Dedifferentiated amniotic fluid mesenchymal stem cell (primary cell): Measurements from ENCODE around the gene ENPP5.
"Not testable (repeated sequence)": the region's sequence is repeated elsewhere in the genome, so short reads cannot be mapped to it uniquely, and the experiment has no call there.

Source experiments
- DNase-seq: peaks from one replicate; pipeline ENCODE4 v3.0.0-alpha.2; 2016; ENCODE audit errors: extremely low spot score

ENPP5 gene

DNA sequence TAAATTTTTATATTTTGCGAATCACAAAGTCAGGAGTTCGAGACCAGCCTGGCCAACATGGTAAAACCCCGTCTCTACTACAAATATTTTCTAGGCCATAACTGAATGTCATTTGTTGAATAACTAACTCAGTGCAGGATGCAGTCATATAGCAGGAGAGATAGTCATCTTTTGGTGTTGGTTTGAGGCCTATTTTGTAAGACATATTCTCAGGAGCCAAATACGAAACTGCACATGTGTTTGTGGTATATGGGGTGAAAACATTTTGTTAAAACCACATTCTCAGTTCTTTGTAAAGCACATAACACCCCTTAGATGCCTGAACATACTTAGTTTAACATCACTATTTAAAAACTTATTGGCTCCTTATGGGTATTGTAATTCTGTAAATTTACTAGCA is 4.7 kb upstream of the ENPP5 start:
- DNase-seq = no peak

DNA sequence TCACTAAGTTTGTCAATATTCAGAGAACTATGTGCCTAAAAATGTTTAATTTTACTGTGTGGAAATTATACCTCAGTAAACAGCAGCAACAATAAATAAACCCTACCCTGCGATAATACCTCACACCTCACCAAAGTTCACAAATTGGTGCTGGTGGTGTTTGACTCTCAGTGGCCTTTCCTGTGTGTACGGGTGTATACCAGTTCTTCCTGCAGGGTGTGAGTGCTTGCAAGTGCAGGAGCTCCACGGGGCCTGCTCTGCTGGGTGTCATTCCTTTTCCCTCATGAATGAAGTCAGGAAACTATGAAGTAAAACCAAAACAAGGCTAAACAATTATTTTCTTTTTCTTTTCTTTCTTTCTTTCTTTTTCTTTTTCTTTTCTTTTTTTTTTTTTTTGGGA is 4.1 kb upstream of the ENPP5 start:
- DNase-seq = no peak

DNA sequence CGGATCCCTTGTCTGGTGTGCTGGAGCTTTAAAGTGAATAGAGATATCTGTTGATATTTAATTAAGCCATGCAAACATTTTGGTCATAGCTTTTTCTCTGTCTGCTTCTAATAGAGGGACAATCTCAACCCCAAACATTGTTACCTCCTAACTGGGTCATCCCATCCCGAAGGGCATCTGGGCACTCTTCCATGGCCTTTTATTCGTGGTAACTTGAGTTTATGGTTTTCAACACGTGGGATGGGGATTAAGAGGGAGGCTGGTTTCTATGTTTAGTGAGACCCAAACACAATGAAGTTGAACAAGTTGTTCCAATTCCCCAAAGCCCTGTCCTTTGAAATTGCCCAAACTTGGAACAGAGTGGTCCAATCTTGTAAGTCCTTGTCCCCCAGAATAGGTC is 1.4 kb upstream of the ENPP5 start:
- DNase-seq = no peak

DNA sequence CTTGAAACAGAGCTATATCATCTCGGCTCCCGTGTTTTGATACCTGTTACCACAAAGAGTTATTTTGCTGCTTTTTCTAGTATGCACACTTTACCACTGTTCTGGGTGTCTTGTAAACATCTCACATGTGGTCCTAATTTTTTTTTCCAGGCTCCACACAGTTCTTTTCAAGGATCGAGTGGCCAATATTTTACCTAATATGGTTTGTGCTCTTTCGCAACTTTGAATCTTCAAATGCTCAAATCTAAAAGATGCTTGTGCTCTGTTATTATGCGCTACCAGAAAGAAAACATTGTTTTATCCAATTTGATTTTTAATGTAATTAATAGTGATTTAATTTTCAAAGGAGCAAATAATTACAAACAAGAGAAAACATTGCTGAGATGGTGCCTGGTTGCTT is 10.7 kb downstream of the ENPP5 start:
- no peak for DNase-seq

DNA sequence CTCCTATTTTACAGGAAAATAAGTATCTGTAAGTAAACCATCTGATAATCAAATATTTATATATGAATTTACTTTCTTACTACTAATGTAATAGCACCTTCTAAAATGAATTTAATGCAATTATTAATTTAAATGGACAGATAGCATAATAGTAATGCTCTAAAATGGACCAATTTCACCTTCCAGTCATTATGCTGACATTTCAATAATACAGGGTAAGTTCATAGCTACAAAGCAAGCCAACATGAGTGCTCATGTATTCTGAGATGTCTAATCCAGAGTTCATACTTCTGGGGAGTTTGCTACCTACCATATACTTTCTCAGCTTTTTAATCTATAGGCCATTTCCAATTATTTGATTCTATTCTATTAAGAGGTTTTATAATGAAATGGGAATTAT is 11.6 kb downstream of the ENPP5 start:
- no peak for DNase-seq

DNA sequence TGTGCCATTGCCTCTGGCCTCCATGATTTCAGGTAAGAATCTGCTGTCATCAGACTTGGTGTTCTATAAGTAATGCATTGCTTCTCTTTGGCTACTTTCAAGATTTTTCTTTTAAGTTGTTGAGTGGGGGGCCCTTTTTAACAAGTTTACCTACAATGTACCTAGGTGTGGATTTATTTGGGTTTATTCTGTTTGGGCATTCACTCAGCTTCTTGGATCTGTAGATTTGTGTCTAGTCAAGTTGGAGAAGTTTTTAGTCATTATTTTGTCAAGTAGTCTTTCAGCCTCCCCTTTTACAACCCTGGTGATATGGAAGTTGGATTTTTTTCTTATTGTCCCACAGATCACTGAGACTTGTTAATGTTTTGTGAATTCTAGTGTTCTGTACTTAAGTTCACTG is 14.1 kb downstream of the ENPP5 start:
- no peak for DNase-seq

DNA sequence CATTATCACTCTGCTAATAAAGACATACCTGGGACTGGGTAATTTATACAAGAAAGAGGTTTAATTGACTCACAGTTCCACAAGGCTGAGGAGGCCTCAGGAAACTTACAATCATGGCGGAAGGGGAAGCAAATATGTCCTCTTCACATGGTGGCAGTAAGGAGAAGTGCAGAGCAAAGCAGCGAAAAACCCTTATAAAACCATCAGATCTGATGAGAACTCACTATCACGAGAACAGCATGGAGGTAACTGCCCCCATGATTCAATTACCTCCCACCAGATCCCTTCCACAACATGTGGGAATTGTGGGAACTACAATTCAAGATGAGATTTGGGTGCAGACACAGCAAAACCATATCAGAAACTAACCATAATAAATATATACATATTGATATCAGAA is 21.7 kb downstream of the ENPP5 start:
- not testable (repeated sequence) for DNase-seq

DNA sequence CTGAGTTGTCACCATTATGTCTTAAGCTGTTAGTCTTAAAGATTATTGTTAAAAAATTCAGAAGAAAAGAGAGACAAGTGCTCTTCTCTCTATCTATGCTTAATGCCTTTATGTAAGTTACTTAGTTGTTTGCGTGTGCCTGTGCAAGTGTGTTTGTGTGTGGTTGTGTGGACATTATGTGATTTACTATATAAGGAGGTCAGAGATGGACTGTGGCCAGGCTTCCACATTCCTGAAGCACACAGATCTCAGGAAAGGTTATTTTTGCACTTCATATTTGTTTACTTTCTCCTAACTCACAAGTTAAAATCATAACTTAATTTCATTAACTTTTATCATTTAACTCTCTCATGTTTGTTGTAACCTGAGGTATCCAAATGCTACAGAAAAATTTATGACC is 26.5 kb downstream of the ENPP5 start:
- DNase-seq = no peak

DNA sequence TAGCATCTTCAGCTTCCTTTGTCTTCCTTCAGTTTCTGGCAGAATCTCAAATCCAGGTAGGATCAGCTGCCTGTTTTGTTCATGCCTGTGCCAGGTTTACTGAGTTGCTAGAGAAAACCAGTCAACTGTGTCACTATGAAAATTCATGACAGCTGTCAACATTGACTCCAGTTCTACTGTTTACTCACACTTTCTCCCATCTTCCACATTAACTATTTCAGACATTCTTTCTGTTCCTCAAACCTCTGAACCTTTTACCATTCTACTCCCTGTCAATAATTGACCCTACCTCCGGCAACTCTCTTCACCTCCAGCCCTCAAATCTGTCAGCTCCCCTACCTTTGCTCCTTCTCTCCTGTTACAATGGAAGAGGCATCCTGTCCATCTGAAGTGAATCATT is 32.5 kb downstream of the ENPP5 start:
- no peak for DNase-seq

DNA sequence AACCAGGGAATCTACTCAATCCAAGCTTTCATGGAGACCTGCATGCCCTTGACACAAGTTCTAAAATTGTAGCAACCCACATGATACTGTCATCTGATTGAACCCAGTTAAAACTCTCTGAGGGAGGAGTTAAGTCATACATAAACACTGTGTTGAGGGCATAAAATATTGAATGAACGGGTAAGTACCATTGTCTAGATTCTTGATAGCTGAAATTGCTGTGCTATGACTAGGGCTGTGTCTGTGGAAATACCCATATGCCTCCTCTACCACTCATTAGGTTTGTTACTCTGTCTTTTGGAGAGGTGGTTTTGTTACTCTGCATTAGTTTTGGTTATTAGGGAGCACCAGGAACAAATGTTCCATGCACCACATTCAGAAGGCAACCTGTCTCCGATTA is 33.4 kb downstream of the ENPP5 start:
- no peak for DNase-seq

DNA sequence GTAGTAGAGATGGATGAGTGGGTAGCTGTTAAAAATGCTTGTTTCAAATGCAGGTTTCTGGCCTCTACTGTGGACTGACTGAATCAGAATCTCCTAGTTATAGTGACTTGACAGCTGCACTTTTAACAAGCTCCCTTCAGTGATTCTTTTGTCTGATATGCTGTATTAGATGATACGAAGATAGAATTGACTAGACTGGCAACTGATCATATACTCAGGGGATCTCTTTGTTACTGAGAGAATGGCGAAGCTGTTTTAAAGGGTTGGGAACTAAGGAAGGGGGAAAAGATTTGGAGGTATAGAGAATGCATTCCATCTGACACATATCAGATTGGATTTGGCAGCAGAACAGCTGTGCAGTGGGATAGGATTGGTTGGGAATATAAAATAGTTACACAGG is 33.9 kb downstream of the ENPP5 start:
- DNase-seq = no peak

DNA sequence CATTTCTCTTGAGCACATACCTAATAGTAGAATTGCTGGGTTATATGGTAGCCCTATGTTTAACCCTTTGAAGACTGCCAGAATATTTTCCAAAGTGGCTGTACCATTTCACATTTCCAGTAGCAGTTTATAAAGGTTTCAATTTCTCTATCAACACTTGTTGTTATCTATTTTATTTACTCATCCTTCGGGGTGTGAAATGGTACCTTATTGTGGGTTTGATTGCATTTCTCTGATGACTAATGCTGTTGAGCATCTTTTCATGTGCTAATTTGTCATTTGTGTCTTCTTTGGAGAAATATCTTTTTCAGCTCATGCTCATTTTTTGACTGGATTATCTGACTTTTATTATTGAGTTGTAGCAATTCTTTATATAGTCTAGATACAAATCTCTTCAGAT is 35.6 kb downstream of the ENPP5 start:
- no peak for DNase-seq

DNA sequence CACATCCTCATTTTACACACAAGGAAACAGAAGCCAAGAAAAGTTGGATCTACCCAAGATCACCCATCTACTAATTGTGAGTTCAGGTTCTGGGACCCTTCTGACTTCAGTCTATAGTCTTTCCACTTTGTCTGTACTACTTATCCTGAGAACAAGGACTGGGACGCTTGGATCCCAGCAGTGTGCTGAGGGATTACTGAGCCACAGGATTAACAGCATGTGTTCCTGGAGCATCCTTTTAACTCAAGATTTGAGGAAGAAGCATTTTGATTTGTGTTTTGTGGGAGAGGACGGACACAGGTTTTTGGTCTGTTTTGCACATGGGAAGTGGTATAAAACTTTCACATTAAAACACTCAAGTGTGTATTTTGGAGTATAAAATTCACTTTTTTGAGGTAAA is 36.6 kb downstream of the ENPP5 start:
- no peak for DNase-seq

DNA sequence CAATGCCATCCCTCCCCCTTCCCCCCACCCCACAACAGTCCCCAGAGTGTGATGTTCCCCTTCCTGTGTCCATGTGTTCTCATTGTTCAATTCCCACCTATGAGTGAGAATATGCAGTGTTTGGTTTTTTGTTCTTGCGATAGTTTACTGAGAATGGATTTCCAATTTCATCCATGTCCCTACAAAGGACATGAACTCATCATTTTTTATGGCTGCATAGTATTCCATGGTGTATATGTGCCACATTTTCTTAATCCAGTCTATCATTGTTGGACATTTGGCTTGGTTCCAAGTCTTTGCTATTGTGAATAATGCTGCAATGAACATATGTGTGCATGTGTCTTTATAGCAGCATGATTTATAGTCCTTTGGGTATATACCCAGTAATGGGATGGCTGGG is 39.5 kb downstream of the ENPP5 start:
- DNase-seq = not testable (repeated sequence)

DNA sequence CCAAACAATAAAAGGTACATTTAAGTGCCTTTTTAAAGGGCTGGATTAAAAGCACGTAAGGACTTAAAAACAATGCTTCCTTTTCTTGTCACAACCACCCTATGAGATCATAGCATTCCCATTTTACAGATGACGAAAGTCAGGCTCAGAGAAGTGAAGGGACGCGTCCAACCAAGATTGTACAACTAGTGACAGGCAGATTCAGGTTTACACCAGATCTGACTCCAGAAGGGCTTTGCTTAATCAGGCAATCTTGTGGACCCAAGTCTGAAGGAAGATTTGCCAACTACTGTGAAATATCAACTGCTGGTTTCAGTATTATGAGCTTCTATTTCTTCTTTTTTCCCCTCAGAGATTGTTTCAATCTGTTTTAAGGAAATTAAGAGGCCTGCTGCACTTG is 40.1 kb downstream of the ENPP5 start:
- no peak for DNase-seq

DNA sequence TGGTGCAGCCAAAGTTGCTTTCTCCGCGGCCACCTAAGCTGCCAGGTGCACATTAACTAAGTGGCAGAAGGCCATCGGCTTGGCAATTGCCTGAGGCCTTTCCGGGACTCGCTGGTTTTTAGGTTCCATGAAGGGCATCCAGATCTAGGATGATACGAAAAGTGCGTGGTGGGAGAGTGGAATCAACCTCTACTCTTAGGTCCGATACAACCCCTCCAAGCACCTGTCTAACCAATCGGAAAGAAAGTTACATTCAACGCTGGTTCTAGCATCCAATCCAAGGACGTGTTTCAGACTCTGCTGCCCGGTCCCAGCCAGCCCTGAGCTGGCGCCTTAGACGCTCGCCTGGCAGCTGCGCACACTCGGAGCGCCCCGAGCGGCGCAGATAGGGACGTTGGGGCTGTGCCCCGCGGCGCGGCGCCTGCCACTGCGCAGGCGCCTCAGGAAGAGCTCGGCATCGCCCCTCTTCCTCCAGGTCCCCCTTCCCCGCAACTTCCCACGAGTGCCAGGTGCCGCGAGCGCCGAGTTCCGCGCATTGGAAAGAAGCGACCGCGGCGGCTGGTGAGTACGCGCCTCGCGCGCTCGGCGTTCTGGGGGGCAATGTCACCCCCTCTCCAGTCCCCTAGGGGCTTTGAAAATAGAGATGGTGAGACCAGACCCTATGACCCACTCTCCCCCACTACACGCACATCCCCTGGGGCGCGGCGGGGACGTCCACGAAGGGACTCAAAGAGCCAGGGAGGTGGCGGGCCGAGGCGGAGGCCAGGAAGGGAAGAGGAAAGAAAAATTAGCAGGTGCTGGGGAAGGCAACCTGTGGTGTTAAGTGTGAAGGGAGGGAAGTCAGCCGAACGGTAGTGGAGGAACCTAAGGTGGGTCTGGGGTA is 40.9 kb downstream of the ENPP5 start, which contains the start of gene ENPP4:
Gene ENPP4, plus strand, starts transcription at position 361 of the 883 bp plus-strand sequence. CDS start 9,595 bp downstream, outside the sequence.
- DNase-seq = peak; percentile 59

DNA sequence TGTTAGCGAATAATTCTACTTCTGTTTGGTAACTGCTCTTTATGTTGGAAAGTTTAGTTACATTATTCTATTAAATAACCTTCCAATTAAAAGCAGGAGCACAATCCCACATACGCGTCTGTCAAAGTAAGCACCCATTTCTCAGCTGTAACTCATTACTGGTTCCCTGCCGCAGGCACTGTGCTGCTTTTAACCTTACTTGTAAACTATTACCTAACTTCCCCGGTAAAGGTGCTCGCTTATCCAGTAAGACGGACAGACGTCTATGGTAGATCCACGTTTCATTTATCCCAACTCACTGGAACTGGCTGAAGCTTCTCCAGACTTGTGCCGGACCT is 41.5 kb downstream of the ENPP5 start:
- no peak for DNase-seq

DNA sequence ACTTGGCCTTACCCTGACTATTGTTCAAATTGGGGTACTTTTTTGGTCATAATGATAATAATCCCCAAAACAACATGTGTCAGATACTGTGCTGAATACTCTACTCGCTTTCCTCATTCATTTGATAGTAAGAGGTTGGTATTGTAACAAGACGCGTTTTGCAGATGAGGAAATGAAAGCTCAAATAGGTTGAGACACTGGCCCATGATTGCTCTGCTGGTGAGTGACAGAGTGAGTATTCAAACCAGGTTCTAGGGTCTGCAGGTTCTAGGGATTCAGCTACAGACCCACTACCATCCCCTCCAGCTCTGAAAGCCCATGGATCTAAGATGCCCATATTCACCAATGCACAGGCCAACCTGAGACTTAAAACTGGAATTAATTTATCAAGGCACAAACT is 42.3 kb downstream of the ENPP5 start:
- DNase-seq = no peak

DNA sequence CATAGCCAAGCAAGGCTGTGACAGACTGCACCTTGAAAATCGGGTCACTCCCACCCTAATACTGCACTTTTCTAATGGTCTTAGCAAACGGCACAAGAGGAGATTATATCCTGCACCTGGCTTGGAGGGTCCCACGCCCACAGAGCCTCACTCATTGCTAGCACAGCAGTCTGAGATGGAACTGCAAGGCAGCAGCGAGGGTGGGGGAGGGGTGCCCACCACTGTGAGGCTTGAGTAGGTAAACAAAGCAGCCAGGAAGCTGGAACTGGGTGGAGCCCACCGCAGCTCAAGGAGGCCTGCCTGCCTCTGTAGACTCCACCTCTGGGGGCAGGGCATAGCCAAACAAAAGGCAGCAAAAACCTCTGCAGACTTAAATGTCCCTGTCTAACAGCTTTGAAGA is 51.1 kb downstream of the ENPP5 start:
- not testable (repeated sequence) for DNase-seq

DNA sequence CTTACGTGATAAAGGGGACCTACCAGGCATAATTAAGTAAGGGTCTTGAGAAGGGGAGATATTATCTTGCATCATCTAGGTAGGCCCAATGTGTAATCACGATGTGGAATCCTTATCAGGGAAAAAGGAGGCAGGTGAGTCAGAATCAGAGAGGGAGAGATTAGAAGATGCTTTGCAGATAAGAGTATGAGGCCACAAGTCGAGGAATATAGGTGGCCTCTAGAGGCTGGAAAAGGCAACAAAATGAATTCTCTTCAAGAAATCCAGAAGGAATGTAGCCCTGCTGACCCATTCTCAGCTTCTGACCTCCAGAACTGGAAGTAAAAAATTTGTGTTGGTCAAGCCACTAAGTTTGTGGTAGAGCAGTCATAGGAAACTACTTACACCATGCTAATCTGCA is 51.9 kb downstream of the ENPP5 start:
- no peak for DNase-seq

DNA sequence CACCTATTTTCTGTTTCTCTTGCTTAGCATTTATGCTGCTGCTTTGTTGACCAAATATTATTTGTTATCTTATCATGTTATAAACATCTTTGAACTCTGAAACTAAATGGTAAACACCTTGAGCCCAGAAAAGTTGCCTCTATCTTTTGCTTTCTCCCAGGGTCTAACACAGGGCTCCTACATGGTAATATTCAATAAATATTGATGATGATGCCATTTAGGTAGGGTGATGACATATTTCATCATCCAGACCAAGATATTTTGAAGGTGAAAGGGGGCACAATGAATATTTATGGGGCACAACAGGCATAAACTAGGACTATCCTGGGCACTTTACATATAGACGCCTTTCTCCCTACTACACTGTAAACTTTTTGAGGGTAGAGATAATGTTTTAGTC is 52.6 kb downstream of the ENPP5 start:
- DNase-seq = no peak

DNA sequence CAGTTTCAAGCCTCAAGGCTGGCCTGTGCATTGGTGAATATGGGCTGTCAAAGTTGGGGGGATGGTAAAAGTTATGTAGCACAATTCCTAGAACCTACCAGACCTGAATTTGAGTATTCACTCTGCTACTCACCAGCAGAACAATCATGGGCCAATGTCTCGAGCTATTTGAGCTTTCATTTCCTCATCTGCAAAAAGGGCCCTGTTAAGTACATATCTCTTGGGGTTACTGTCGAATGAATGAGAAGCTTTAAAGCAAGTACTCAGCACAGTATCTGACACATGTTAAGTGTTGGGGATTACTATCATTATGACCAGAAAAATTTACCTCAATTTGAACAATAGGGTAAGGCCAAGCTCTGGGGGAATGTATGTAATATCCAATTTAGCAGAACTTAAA is 54.5 kb downstream of the ENPP5 start:
- DNase-seq = no peak

DNA sequence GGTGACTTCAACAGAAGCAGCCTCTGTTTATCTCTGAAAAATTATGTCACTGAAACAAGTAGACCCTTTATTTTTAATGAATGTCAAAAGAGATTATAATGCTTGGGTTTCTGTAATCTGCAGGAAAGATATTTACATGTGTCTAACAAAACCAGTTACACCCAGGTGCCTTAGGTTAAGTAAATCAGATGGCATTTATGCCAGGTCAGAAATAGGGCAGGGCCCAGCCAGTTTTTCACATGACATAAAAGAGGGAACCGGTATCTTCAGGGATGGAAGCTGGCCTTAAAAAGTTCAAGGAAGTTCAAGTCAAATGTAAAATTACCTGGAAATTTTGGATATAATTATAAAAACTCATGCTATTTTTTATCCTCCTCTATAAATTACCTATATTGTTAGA is 55.1 kb downstream of the ENPP5 start:
- DNase-seq = no peak

DNA sequence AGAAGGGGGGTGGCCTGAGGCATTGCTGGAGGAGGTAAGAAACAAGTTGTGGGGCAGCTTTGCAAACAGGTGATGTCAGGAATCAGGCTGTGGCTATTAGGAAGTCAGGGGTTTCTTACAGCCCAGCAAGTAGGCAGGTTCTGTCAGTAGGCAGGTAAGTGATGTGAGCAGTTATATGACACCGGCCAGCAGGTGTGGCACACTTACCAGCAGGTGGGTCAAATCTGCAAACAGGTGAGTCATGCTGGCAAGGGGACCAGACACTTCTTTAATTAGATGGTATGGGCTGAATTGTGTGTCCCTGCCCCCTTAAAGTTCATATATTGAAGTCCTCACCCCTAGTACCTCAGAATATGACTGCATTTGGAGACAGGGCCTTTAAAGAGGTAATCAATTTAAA is 57.4 kb downstream of the ENPP5 start:
- DNase-seq = no peak
